Measurements from ENCODE around the gene C6orf52.

DNA sequence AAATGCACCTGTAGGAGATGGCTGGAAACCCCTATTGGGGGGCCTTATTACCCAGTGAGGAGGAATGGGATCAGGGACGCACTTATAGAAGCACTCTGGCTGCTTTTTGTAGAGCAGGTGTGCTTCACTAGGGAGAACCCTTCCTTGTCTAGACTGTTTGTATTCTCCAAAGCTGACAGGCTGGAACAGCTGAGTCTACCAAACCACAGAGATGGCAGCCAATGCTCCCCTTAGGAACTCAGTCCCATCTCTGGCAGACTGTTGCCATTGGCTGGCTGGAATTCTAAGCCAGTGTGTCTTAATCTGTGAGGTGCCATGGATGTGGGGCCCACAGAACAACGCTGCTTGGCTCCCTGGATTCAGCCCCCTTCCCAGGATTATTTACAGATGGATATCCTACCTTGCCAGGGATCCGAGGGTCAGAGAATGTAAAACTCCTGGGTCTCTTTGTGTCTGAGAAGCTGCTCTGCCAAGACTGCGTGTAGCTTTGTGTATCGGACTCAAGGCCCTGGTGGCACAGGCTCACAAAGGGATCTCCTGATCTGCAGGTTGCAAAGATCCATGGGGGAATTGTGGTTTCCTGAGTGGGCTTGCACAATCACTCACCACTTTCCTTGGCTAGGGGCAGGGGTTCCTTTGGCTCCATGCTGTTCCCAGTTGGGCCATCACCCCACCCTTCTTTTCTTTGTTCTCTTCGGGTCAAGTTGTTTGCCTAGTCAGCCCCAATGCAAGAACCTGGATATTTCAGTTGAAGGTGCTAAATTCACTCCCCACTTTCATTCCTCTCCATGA is 26.1 kb downstream of the C6orf52 start:
- TF ChIP-seq, protein P1, sequence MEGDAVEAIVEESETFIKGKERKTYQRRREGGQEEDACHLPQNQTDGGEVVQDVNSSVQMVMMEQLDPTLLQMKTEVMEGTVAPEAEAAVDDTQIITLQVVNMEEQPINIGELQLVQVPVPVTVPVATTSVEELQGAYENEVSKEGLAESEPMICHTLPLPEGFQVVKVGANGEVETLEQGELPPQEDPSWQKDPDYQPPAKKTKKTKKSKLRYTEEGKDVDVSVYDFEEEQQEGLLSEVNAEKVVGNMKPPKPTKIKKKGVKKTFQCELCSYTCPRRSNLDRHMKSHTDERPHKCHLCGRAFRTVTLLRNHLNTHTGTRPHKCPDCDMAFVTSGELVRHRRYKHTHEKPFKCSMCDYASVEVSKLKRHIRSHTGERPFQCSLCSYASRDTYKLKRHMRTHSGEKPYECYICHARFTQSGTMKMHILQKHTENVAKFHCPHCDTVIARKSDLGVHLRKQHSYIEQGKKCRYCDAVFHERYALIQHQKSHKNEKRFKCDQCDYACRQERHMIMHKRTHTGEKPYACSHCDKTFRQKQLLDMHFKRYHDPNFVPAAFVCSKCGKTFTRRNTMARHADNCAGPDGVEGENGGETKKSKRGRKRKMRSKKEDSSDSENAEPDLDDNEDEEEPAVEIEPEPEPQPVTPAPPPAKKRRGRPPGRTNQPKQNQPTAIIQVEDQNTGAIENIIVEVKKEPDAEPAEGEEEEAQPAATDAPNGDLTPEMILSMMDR (IDR thresholded peaks at IDR 0.05) = no peak
- TF ChIP-seq EZH2 (IDR thresholded peaks at IDR 0.05) = no peak

All from neural progenitor cell (in vitro differentiated cells).